SJSA1 (cell line): Measurements from ENCODE around the gene SEZ6L. TPM values are rescaled to one million over a fixed set of nuclear protein-coding genes. Genes with fewer than 3 reads are reported as not detected.

Experiments
- DNase-seq, 2 experiments: peaks; one replicate each; pipeline ENCODE4 v3.0.0-alpha.2; 2015 to 2020; ENCODE audit warnings: low spot score in 2 of 2, low read depth in 1 of 2
- H3K27ac ChIP-seq: fragments of 250-450 bp; sonication (Bioruptor Pico); 2 replicates; pipeline ENCODE4 v1.5.1; 2020; ENCODE audit warnings: mild to moderate bottlenecking, moderate library complexity
- H3K27me3 ChIP-seq: fragments of 250-450 bp; sonication (Bioruptor Pico); replicated peaks from 2 replicates; pipeline ENCODE4 v1.5.1; 2020; ENCODE audit warnings: mild to moderate bottlenecking, moderate library complexity
- H3K36me3 ChIP-seq: fragments of 250-450 bp; sonication (Bioruptor Pico); 2 replicates; pipeline ENCODE4 v1.5.1; 2020; ENCODE audit warnings: mild to moderate bottlenecking
- H3K4me1 ChIP-seq: fragments of 250-450 bp; sonication (Bioruptor Pico); replicated peaks from 2 replicates; pipeline ENCODE4 v1.6.1; 2021; ENCODE audit warnings: mild to moderate bottlenecking
- H3K4me3 ChIP-seq: fragments of 250-450 bp; sonication (Bioruptor Pico); 2 replicates; pipeline ENCODE4 v1.5.1; 2020; ENCODE audit warnings: mild to moderate bottlenecking
- H3K9me3 ChIP-seq: fragments of 250-450 bp; sonication (Bioruptor Pico); replicated peaks from 2 replicates; pipeline ENCODE4 v1.5.1; 2020; ENCODE audit warnings: mild to moderate bottlenecking
- total RNA-seq: library from RNA; depleted of rRNA; stranded (reverse); fragments of >200 nt; shearing (Covaris generic); gene quantifications from 2 replicates; pipeline ENCODE4 v1.2.3, GENCODE V29; 2014

Gene SEZ6L
- total RNA-seq, 1 experiment from 2014 or later = not detected

GRCh38 chr22:26414347-26414746 lies 245.1 kb downstream of the SEZ6L start:
- H3K4me1 ChIP-seq = peaks cover 13% of the 10 kb centered on the region
- H3K4me3 ChIP-seq = no peak overlapping the region
- DNase-seq = no peak
- H3K36me3 ChIP-seq = no peaks in the 10 kb centered on the region
- peaks cover 22% of the 10 kb centered on the region; the same call in 1 of the 2 replicates for H3K27me3 ChIP-seq
- no peak overlapping the region for H3K27ac ChIP-seq
- H3K9me3 ChIP-seq = peaks cover 3% of the 10 kb centered on the region; the same call in 1 of the 2 replicates

GRCh38 chr22:26416256-26416655 lies 247.0 kb downstream of the SEZ6L start:
- no peak overlapping the region for H3K27ac ChIP-seq
- H3K4me3 ChIP-seq = no peak overlapping the region
- H3K4me1 ChIP-seq = peaks cover 13% of the 10 kb centered on the region
- H3K36me3 ChIP-seq = no peaks in the 10 kb centered on the region
- no peak for DNase-seq
- peaks cover 13% of the 10 kb centered on the region; the same call in 1 of the 2 replicates for H3K27me3 ChIP-seq
- H3K9me3 ChIP-seq = peaks cover 3% of the 10 kb centered on the region; the same call in 1 of the 2 replicates

- H3K27me3 ChIP-seq = peaks cover 8% of the 10 kb centered on the region; the same call in 1 of the 2 replicates
- H3K4me3 ChIP-seq = no peak overlapping the region
- peaks cover 3% of the 10 kb centered on the region; the same call in 1 of the 2 replicates for H3K9me3 ChIP-seq
- DNase-seq = peak; percentile 56 to 71
- no peak overlapping the region for H3K27ac ChIP-seq
- H3K4me1 ChIP-seq = peaks cover 13% of the 10 kb centered on the region
- H3K36me3 ChIP-seq = no peaks in the 10 kb centered on the region
These were observed 247.5 kb downstream of the SEZ6L start for GRCh38 chr22:26416670-26417276.

- peaks cover 13% of the 10 kb centered on the region for H3K4me1 ChIP-seq
- no peak overlapping the region for H3K4me3 ChIP-seq
- no peak for DNase-seq
- 0 out of 2 replicates have a peak, but pooled peaks cover 3% of the 10 kb centered on the region for H3K9me3 ChIP-seq
- no peaks in the 10 kb centered on the region for H3K36me3 ChIP-seq
- 0 out of 2 replicates have a peak, but pooled peaks cover 3% of the 10 kb centered on the region for H3K27me3 ChIP-seq
- no peak overlapping the region for H3K27ac ChIP-seq
These were observed 248.1 kb downstream of the SEZ6L start for GRCh38 chr22:26417406-26417805.

GRCh38 chr22:26418620-26419019 lies 249.4 kb downstream of the SEZ6L start:
- Histone ChIP-seq H3K36me3 (no peaks in the 10 kb centered on the region), H3K9me3 (no peaks in the 10 kb centered on the region; the same call in none of the 2 replicates), H3K4me3 (no peak overlapping the region), H3K27me3 (no peaks in the 10 kb centered on the region), H3K27ac (no peak overlapping the region), H3K4me1 (peaks cover 13% of the 10 kb centered on the region)
- DNase-seq = peak in 1 of 2 experiments; percentile 11

- DNase-seq = no peak
- Histone ChIP-seq H3K36me3 (no peaks in the 10 kb centered on the region), H3K9me3 (no peaks in the 10 kb centered on the region; the same call in none of the 2 replicates), H3K4me3 (no peak overlapping the region), H3K4me1 (peaks cover 14% of the 10 kb centered on the region), H3K27ac (no peak overlapping the region), H3K27me3 (peaks cover 16% of the 10 kb centered on the region)
These were observed 257.7 kb downstream of the SEZ6L start for GRCh38 chr22:26426924-26427323.

- H3K36me3 ChIP-seq = no peaks in the 10 kb centered on the region
- H3K4me3 ChIP-seq = peak within 1 kb of the TSS; percentile 61
- H3K27me3 ChIP-seq = peaks cover 16% of the 10 kb centered on the region
- no peaks in the 10 kb centered on the region for H3K9me3 ChIP-seq
- H3K27ac ChIP-seq = no peak within 1 kb of the TSS
- DNase-seq = peak in 1 of 2 experiments; percentile 58
- peaks cover 14% of the 10 kb centered on the region for H3K4me1 ChIP-seq
These were observed 259.5 kb downstream of the SEZ6L start, which contains the start of gene ASPHD2 for GRCh38 chr22:26428515-26429457. Gene ASPHD2, plus strand, starts transcription at chr22:26429260. Its CDS starts 4,356 bp downstream, at chr22:26433616.

GRCh38 chr22:26429458-26430286 lies 260.4 kb downstream of the SEZ6L start:
- Histone ChIP-seq H3K36me3 (no peaks in the 10 kb centered on the region), H3K9me3 (no peaks in the 10 kb centered on the region), H3K27ac (no peak overlapping the region), H3K4me3 (peak overlapping the region; percentile 61), H3K4me1 (peaks cover 14% of the 10 kb centered on the region), H3K27me3 (peaks cover 16% of the 10 kb centered on the region)
- no peak for DNase-seq

GRCh38 chr22:26430600-26430999 lies 261.3 kb downstream of the SEZ6L start:
- peaks cover 16% of the 10 kb centered on the region for H3K27me3 ChIP-seq
- DNase-seq = no peak
- no peak overlapping the region for H3K27ac ChIP-seq
- peaks cover 14% of the 10 kb centered on the region for H3K4me1 ChIP-seq
- no peaks in the 10 kb centered on the region for H3K9me3 ChIP-seq
- H3K4me3 ChIP-seq = no peak overlapping the region
- H3K36me3 ChIP-seq = no peaks in the 10 kb centered on the region

GRCh38 chr22:26431261-26431995 lies 262.2 kb downstream of the SEZ6L start:
- no peaks in the 10 kb centered on the region for H3K9me3 ChIP-seq
- peaks cover 16% of the 10 kb centered on the region for H3K27me3 ChIP-seq
- H3K4me3 ChIP-seq = no peak overlapping the region
- H3K4me1 ChIP-seq = peaks cover 14% of the 10 kb centered on the region
- no peaks in the 10 kb centered on the region for H3K36me3 ChIP-seq
- no peak overlapping the region for H3K27ac ChIP-seq
- no peak for DNase-seq

- no peak for DNase-seq
These were observed 263.5 kb downstream of the SEZ6L start for GRCh38 chr22:26432619-26433311.

More at GRCh38 chr22:26432619-26433311, 263.5 kb downstream of the SEZ6L start:
- H3K4me1 ChIP-seq = peaks cover 14% of the 10 kb centered on the region
- H3K27me3 ChIP-seq = peaks cover 16% of the 10 kb centered on the region
- no peaks in the 10 kb centered on the region; the same call in 1 of the 2 replicates for H3K9me3 ChIP-seq
- no peaks in the 10 kb centered on the region for H3K36me3 ChIP-seq
- H3K27ac ChIP-seq = no peak overlapping the region
- H3K4me3 ChIP-seq = no peak overlapping the region
